Lung microvascular endothelial cell (primary cell): Measurements from ENCODE around the gene GALNS. TPM values are rescaled to one million over a fixed set of nuclear protein-coding genes. Genes with fewer than 3 reads are reported as not detected.

ENCODE experiments used
- DNase-seq, 2 donors: peaks; one replicate each; pipeline versions ENCODE4 v3.0.0 to v3.0.0-alpha.2; 2010; ENCODE audit warnings: low read depth in 2 of 2
- total RNA-seq: library from RNA; depleted of rRNA; stranded (reverse); fragments of >200 nt; gene quantifications from 2 replicates; pipeline ENCODE4 v1.2.1, GENCODE V29; 2014

The GALNS gene
- total RNA-seq, 1 donor from 2014 or later = 17.1 TPM

DNA sequence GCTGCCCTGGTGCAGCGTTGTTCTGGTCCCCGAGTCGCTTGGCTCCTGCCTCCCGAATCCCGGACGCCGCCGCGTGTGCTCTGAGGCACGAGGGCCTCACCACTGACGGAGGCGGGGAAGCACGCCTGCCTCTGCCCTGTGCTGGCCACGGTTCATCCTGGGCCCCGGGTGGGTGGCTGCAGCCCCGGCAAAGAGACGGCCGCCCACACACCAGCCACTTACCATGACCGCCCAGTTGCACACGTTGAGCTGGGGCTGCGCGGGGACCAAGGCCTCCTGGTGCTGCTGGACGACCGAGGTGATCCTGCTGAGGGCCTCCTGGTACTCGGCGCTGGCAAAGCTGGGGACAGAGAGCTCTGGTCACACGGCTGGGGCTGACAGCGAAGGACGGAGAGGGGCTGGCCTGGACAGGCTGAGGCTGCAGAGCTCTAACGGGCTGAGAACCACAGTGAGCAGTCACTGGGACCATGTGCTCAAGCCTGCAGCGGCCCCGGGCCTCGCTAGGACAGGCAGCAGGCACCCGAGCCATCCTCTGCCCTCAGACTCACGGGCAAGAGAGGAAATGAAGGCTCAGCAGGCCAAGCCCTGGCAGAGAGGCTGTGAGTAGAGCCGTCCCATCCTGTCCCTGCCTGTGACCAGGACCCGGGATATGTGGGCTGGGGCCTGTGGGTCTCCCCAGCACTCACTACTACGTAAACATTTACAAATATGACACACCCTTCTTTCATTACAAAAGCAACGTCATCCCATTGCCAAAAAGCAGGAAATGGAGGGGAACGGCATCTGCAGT, 38.8 kb downstream of the GALNS start:
- DNase-seq = no peak

GRCh38 chr16:88816736-88817535, 39.8 kb downstream of the GALNS start:
- no peak for DNase-seq

DNA sequence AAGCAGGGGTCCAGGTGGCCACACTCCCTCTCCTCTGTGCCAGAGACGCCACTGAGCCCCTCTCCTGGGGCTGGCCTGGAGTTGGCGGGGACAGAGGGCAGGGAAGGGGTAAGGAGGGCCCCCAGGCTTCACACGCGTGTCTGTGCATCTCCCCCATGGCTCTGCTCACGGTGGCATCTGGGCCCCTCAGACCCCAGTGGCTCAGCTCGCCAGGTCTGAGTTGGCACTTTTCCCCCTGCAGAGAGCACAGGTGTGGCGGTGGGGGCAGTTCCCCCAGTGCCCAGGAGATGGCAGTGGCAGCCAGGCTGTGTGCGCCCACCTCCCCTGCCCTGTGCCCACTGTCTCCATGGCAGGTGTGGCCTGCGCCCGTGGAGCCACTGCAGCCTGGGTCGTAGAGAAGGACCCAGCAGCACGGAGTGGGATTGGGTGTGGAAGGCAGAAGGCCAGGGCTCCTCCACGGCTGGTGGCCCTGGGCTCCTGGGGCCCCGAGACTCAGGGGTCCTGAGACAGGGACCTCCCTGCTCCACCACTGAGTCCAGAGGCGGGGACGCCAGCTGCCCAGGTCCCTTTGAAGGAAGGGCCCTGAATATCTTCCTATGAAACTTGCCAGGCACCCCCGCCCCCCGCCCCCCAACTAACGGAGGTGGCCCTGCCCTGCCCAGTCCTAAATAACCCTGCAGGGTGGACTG, 40.7 kb downstream of the GALNS start:
- peak; percentile 26 to 61 for DNase-seq

DNA sequence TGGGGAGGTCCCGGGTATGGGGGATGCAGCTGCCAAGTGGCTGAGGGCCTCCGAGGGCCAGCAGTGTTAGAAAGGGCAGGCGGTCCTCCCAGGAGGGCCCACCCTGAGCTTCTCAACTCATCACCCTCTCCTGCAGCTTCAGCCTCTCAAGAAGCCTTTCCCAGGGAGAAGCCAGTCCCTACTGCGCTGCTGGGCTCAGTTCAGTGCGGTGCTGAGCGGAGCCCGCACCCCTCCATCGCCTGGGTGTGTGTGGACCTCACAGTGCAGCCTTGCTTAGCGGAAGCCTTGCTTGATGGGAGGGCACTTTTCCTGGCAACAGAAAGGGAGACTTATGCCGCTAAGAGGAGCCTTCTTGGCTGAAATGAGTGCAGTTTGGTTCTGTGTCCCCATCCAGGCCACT, 41.5 kb downstream of the GALNS start:
- DNase-seq = no peak

DNA sequence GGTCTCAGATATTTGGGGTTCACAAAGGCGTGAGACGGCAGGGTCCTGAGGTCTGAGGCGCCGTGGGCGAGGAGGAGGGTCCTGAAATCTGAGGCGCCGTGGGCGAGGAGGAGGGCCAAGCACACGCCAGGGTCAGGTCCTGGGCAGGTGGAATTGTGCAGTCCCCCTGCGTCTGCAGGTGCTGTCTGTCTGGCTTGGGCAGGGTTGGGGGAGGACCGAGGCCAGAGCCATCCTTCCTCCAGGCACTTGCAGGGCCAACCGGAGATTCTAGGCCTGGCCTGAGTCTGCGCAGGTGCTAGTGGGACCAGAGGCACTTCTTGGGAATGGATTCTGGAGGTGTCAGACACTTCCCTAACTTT, 42.6 kb downstream of the GALNS start:
- no peak for DNase-seq

DNA sequence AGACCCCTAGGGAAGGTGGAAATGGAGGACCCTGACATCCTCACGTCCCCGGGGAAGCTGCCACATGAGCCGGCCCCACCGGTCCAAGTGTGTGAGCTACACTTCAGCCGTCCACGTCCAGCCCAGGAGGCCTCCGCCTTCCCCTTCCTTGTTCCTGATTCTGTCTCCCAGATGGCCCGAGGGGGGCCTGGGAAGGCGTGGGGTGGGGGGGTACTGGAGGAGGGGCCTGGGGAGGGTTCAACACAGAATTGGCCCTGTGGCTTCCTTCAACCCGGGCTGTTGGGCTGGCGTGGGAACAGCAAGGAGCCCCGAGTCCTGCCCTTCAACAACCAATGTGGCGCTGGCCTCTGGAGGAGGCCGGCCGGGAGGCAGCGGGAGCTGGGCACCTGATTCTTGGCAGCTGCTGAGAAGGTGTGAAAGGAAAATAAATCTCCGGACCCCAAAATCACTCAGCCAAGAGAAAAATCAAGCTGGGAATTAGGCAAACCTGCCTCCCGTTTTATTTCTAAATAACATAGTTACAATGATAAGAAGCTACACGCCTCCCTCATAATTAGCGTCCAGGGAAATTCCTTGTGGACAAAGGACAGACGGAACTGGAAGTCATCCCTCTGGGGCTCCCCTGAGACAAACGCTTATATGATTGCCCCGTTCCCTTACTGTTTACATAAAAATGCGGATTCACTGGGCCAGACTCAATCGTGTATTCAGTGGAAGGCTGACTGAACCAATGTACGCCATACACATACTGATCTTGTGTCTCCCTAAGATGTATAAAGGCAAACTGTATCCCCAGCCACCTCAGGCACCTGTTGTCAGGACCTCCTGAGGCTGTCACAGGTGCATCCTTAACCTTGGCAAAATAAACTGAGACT, 43.2 kb downstream of the GALNS start:
- no peak for DNase-seq

- DNase-seq = no peak
These were observed 44.1 kb downstream of the GALNS start for GRCh38 chr16:88812513-88813268.

GRCh38 chr16:88811769-88812512, 44.8 kb downstream of the GALNS start, which contains the start of gene APRT:
Gene APRT, minus strand, starts transcription at chr16:88811928. Its CDS starts 29 bp downstream, at chr16:88811899.
- peak; percentile 93 to 95 for DNase-seq

- DNase-seq = peak; percentile 74 to 79
These were observed 45.6 kb downstream of the GALNS start for GRCh38 chr16:88810912-88811768.

DNA sequence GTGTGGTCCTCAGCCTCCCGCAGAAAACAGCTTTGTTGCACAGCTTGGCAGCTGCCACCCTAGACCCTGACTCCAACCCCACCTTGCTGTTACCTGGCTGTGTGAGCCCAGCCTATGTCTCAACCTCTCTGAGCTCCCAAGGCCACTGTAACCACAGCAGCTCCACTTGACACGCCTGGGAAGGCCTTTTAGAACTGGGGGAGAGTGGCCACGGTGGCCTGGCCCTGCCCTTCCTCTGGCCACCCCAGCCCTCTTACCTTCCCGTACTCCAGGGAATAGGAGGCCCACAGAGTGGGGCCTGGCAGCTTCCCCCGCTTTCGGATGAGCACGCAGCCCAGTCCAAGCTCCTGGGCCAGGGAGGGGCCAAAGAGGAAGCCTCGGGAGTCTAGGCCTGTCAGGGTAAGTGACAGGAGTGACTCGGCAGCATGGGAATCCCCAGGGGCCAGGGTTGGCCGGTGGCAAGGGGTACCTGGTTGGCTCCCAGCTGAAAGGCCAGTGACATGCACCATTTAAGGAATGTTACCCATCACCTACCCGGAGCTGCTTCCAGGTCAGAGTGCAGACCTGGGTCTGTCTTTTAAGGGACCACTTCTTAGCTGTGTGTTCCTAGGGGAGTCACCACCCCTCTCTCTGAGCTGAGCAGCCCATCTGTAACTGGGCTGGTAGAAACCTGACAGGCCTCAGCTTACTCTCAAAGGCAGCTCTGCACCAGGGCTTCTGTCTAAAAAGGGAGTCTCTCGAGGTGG, 46.4 kb downstream of the GALNS start:
- DNase-seq = no peak

- no peak for DNase-seq
These were observed 47.0 kb downstream of the GALNS start for GRCh38 chr16:88809676-88810165.

DNA sequence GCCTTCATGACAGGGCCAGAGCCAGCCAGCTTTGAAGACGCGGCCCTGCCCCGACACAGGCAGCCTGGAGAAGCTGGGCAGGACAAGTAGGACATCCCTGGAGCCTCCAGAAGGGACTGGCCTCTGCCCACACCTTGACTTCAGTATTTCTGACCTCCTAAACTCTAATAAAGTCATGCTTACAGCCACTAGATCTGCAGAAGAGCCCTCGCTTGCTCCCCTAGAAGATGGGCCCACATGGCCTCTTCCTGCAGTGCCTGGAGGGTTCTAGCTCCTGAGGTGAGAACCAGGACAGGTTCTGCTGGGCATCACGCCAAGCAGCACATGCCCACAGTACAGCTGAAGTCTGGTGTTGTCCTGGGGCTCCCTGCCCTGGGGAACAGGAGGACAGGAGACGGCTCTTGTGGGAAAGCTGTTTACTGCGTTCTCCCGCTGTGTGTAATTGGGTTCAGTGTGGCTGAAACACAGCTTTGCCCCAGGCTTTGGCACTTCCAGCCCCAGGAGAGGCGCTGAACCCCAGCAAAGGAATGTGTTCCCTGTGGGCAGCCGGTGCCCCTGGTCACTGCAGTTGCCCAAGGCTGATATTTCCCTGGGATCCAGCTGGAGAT, 47.6 kb downstream of the GALNS start:
- DNase-seq = no peak

DNA sequence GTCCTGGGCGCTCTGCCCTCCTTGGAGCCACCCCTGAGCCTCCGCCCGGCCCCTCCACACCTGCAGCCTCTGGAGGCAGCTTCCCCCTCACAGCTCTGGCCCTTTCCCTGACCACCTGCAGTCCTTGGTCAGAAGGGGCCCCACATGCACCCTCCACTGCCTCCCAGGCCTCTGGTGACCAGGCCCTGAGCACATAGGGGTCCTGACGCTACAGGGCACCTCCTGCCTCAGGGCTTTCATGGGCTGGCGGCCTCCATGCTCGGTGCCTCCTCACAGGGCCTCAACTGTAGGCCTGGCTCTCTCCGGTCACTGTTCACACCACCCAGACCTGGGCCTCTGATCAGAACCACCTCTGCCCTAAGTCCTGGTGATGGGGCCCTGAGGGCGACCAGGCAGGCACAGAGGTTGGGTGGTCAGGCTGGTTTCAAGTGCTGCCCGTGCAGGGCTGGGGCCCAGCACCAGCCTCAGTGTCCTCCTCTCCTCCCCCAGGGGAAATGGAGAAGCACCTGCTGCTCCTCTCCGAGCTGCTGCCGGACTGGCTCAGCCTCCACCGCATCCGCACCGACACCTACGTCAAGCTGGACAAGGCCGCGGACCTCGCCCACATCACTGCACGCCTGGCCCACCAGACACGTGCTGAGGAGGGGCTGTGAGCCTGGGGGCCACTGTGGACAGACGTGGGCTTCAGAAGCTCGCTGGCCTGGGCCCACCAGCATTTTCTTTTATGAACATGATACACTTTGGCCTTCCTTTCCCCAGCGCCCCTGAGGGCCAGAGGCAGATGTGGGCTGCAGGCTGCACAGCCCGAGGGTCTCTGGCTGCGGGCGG, 48.9 kb downstream of the GALNS start:
- DNase-seq = no peak

GRCh38 chr16:88807142-88807625, 49.6 kb downstream of the GALNS start:
- no peak for DNase-seq

DNA sequence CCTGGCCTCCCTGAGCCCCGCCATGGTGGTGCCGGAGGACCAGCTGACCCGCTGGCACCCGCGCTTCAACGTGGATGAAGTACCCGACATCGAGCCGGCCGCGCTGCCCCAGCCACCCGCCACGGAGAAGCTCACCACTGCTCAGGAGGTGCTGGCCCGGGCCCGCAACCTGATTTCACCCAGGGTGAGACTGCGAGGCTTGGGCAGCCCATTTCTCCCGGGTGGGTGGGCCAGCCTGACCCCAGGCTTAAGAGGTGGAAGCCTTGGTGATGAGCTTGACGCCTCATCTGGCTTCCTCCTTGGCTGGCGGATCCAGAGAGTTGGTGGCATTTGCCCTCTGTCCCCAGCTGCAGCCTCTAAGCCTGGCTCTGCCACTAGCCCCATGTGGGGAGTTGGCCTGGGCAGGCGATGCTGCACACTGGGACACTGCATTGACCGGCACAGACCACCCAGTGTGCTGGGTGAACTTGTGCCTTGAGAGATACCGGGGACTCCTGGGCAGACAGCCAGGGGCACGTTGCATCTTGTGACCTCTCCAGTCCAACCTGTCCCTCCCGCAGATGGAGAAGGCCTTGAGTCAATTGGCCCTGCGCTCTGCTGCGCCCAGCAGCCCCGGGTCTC, 50.1 kb downstream of the GALNS start:
- no peak for DNase-seq

- DNase-seq = no peak
These were observed 50.8 kb downstream of the GALNS start for GRCh38 chr16:88805887-88806393.
